Skeletal muscle tissue (tissue), 5 donors: Measurements from ENCODE around the gene CYP2R1. TPM values are rescaled to one million over a fixed set of nuclear protein-coding genes. Genes with fewer than 3 reads are reported as not detected.

Source experiments
- H3K27ac ChIP-seq: one replicate; pipeline ENCODE4 v1.7.0; 2013; ENCODE audit warnings: mild to moderate bottlenecking, low read depth, low read length, inconsistent platforms
- H3K27me3 ChIP-seq, 3 donors: one replicate each; pipeline ENCODE4 v1.7.0; 2013; ENCODE audit warnings: low read length in 3 of 3; ENCODE audit not compliant: control insufficient read depth in 3 of 3, insufficient read depth in 3 of 3
- H3K36me3 ChIP-seq, 3 donors: one replicate each; pipeline ENCODE4 v1.7.0; 2013; ENCODE audit warnings: low read length in 3 of 3; ENCODE audit not compliant: control insufficient read depth in 3 of 3, insufficient read depth in 3 of 3
- H3K4me1 ChIP-seq, 3 donors: one replicate each; pipeline ENCODE4 v1.7.0; 2013; ENCODE audit warnings: low read length in 3 of 3, mild to moderate bottlenecking in 3 of 3; ENCODE audit not compliant: control insufficient read depth in 3 of 3, insufficient read depth in 3 of 3
- H3K4me3 ChIP-seq, 3 donors: one replicate each; pipeline ENCODE4 v1.7.0; 2013; ENCODE audit warnings: low read length in 3 of 3
- H3K9ac ChIP-seq, 3 donors: one replicate each; pipeline ENCODE4 v1.7.0; 2013; ENCODE audit warnings: low read length in 3 of 3, mild to moderate bottlenecking in 3 of 3, moderate library complexity in 2 of 3, low read depth in 1 of 3
- H3K9me3 ChIP-seq, 3 donors: one replicate each; pipeline ENCODE4 v1.7.0; 2013; ENCODE audit warnings: low read length in 3 of 3; ENCODE audit not compliant: control insufficient read depth in 3 of 3
- small RNA-seq: library from RNA; depleted of rRNA; stranded (forward); fragments of <200 nt; gene quantifications from one replicate; pipeline ENCODE3, GENCODE V24; 2014
- total RNA-seq: library from RNA; depleted of rRNA; stranded (reverse); fragments of >200 nt; gene quantifications from one replicate; pipeline ENCODE4 v1.2.3, GENCODE V29; 2014
- donor health status: Osteomylitis.

CYP2R1 gene
- total RNA-seq, 1 donor from 2014 or later = 9.9 TPM

GRCh38 chr11:14835496-14836492 is 56.2 kb downstream of the CYP2R1 start:
- Histone ChIP-seq H3K9ac (no peak overlapping the region), H3K27ac (no peak overlapping the region), H3K4me1 (no peaks in the 10 kb centered on the region), H3K36me3 (no peaks in the 10 kb centered on the region), H3K9me3 (no peaks in the 10 kb centered on the region), H3K27me3 (no peaks in the 10 kb centered on the region), H3K4me3 (no peak overlapping the region)

Small RNAs within 50 kb of the gene (small RNA-seq; reads per million reads assigned to genes)
- gene CALCP = not detected

Other genes starting within 250 kb of the CYP2R1 start
- gene PDE3B, start 248.4 kb downstream of the CYP2R1 start, total RNA-seq = 5.2 TPM
- gene CALCA, start 80.1 kb upstream of the CYP2R1 start, total RNA-seq = not detected
- gene CALCB, start 181.4 kb upstream of the CYP2R1 start, total RNA-seq = not detected
- 4.2 TPM for gene INSC, start 222.7 kb upstream of the CYP2R1 start, total RNA-seq